GM12864 (cell line): ENCODE results near the gene DLGAP4.

Experiments used
- DNase-seq: peaks from one replicate; pipeline ENCODE4 v3.0.0-alpha.2; 2011; ENCODE audit warnings: low read depth
- H3K4me3 ChIP-seq: 2 replicates; pipeline ENCODE4 v1.5.1; 2011; ENCODE audit warnings: mild to moderate bottlenecking, low read depth, low read length, control low read depth
- TF ChIP-seq, protein P1 (sequence below): IDR thresholded peaks from 2 replicates; pipeline ENCODE4 v1.5.1; 2011; ENCODE audit warnings: low read depth, mild to moderate bottlenecking, moderate library complexity, low read length, control low read depth, inconsistent platforms; ENCODE audit errors: missing control alignments

Gene DLGAP4

DNA sequence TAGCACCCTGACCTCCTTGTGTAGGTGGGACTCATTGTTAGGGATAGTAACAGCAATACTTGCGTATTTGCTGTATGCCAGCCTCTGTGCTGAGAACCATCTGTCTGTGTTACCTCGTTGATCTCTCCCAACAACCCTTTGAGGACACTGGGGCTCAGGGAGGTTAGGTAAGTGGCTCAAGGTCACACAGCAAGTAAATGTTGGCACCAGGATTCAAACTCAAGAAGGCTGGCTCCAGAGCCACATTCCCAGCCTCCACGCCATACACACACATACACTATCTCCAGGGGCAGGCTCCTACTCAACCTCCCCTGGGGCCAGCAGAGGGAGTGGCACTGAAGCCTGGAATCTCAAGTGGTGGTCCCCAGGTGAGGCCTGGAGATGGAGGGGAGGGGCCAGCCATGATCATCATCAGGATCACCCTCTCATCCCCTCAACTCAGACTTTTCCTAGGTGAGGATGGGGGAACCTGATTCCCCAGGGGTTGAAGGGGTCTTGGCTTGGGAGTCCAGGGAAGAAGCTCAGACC, 109.4 kb downstream of the DLGAP4 start:
- H3K4me3 ChIP-seq: no peak overlapping the region
- no peak for DNase-seq
- TF ChIP-seq, protein P1, sequence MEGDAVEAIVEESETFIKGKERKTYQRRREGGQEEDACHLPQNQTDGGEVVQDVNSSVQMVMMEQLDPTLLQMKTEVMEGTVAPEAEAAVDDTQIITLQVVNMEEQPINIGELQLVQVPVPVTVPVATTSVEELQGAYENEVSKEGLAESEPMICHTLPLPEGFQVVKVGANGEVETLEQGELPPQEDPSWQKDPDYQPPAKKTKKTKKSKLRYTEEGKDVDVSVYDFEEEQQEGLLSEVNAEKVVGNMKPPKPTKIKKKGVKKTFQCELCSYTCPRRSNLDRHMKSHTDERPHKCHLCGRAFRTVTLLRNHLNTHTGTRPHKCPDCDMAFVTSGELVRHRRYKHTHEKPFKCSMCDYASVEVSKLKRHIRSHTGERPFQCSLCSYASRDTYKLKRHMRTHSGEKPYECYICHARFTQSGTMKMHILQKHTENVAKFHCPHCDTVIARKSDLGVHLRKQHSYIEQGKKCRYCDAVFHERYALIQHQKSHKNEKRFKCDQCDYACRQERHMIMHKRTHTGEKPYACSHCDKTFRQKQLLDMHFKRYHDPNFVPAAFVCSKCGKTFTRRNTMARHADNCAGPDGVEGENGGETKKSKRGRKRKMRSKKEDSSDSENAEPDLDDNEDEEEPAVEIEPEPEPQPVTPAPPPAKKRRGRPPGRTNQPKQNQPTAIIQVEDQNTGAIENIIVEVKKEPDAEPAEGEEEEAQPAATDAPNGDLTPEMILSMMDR: no peak

DNA sequence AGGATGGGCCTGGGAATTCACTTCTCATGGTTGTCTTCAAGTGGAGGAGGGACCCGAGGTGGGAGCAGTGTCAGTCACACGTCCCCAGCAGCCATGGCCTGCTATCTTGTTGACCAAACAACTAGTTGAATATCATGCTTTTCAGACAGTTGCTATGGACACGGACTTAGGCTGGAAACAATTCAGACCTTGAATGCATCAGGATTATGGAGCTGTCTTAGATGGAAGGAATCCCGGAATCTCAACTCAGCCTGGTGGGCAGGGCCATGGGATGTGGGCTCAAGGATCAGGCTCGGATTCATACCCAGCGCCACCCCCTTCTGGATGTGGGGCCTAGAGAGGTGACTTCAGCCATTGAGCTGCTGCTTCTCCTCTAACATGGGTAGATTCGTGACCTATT, 112.6 kb downstream of the DLGAP4 start:
- TF ChIP-seq, protein P1: no peak

DNA sequence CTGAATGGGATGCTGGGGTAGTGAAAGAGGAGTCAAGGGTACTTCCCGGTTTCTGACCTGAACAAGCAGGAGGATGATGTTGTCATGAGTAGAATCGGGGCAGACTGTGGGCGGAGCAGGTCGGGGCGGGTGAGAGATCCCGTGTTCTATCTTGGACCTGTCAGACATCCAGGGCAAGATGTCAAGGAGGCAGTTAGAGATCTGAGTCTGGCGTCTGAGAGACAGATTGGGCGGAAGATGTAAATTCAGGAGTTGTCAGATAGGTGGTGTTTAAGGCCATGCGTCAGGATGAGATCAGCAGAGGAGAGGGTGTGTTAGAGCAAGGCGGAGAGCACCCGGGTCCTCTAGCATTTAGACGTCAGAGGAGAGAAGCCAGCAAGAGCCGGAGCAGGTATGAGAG, 115.5 kb downstream of the DLGAP4 start:
- H3K4me3 ChIP-seq: no peak overlapping the region
- DNase-seq: no peak
- TF ChIP-seq, protein P1: no peak

More for the DNA sequence above, 112.6 kb downstream of the DLGAP4 start:
- no peak overlapping the region for H3K4me3 ChIP-seq
- no peak for DNase-seq

DNA sequence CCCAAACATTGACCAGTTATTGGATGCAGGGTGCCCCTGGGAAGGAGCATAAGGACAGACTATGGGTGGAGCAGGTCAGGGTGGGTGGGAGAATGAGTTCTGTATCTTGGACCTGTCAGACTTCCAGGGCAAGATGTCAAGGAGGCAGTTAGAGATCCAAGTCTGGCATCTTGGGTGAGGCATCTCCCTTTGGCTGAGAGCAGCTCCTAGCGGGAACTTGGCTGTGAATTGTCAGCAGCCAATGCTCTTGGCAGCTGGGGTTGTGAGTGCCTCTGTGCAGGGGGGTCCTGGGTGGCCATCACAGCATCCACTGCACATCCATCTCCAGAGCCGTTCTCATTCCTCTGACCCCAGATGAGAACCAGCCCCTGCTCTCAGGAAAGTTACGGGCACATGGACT, 118.2 kb downstream of the DLGAP4 start:
- TF ChIP-seq, protein P1: no peak
- no peak for DNase-seq
- H3K4me3 ChIP-seq: no peak overlapping the region

DNA sequence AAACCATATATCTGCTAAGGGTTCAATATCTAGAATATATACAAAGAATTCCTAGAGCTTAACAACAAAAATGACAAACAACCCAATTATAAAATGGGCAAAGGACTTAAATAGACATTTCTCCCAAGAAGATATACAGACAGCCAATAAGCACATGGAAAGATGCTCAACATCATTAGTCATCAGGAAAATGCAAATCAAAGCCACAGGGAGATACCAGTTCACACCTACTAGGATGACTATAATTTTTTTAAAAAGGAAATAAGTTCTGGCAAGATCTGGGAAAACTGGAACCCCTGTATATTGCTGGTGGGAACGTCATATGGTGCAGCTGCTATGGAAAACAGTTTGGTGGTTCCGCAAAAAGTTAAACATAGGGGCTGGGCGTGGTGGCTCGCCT, 119.0 kb downstream of the DLGAP4 start:
- no peak overlapping the region for H3K4me3 ChIP-seq
- TF ChIP-seq, protein P1: no peak
- no peak for DNase-seq

DNA sequence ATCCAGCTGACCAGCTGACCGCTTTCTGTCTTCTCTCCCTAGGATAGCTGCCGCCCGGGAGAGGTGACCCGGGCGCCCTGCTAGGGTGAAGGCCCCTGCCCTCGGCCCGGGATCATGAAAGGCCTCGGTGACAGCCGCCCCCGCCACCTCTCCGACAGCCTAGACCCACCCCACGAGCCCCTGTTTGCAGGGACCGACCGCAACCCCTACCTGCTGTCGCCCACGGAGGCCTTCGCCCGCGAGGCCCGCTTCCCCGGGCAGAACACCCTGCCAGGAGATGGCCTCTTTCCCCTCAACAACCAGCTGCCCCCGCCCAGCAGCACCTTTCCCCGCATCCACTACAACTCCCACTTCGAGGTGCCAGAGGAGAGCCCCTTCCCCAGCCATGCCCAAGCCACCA, 125.5 kb downstream of the DLGAP4 start:
- DNase-seq: no peak
- TF ChIP-seq, protein P1: no peak

DNA sequence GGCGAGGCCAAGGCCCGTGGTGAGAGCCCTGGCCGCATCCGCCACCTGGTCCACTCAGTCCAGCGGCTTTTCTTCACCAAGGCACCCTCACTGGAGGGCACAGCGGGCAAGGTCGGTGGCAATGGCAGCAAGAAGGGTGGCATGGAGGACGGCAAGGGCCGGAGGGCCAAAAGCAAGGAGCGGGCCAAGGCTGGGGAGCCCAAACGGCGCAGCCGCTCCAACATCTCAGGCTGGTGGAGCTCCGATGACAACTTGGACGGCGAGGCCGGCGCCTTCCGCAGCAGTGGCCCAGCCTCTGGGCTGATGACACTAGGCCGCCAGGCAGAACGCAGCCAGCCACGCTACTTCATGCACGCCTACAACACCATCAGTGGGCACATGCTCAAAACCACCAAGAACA, 126.0 kb downstream of the DLGAP4 start:
- no peak for DNase-seq
- TF ChIP-seq, protein P1: no peak
- H3K4me3 ChIP-seq: no peak overlapping the region

More for the DNA sequence above, 125.5 kb downstream of the DLGAP4 start:
- no peak overlapping the region for H3K4me3 ChIP-seq
